Stimulated activated CD4-positive, alpha-beta T cell treated with anti-CD3 and anti-CD28 coated beads, Interleukin-4, amount 100 ng/mL, for 4 hours (primary cell): Measurements from ENCODE around the gene UTS2R.
"Not testable (repeated sequence)": the region's sequence is repeated elsewhere in the genome, so short reads cannot be mapped to it uniquely, and the experiment has no call there.

Source experiments
- DNase-seq, 2 experiments: peaks; one replicate each; pipeline ENCODE4 v3.0.0-alpha.2; 2020

Gene UTS2R

DNA sequence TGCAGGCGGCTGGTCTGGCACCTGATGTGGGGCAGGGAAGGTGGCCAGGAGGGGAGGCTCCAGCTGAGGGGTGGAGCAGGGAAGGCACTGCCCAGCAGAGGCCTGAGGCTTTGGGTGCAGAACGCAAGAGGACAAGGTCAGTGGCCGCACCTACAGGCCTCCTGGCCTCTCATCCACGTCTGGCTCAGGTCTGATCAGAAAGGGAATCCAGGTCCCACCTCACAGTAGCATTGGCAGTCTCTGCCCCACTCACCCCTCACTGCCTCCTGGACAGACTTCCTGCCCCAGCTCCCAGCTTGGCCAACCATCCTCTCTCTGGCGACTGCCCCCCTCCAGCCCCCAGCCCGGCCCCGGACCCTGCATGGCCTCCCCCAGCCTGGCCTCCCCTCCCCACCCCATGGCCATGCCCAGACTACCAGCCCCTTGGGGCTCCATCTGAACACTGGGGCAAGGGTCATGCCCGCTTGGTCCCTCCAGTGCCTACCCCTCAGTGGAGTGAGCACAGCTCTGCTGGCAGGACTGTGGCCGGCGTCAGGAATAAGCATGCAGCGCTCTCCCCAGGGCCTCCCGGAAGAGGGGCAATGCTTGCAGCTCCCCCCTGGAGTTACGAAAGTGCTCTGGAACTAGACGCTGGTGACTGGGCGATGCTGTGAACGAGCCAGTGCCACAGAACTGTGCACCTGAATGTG is 4.6 kb downstream of the UTS2R start:
- DNase-seq: no peak

GRCh38 chr17:82377294-82377693 is 5.7 kb downstream of the UTS2R start:
- not testable (repeated sequence) for DNase-seq

DNA sequence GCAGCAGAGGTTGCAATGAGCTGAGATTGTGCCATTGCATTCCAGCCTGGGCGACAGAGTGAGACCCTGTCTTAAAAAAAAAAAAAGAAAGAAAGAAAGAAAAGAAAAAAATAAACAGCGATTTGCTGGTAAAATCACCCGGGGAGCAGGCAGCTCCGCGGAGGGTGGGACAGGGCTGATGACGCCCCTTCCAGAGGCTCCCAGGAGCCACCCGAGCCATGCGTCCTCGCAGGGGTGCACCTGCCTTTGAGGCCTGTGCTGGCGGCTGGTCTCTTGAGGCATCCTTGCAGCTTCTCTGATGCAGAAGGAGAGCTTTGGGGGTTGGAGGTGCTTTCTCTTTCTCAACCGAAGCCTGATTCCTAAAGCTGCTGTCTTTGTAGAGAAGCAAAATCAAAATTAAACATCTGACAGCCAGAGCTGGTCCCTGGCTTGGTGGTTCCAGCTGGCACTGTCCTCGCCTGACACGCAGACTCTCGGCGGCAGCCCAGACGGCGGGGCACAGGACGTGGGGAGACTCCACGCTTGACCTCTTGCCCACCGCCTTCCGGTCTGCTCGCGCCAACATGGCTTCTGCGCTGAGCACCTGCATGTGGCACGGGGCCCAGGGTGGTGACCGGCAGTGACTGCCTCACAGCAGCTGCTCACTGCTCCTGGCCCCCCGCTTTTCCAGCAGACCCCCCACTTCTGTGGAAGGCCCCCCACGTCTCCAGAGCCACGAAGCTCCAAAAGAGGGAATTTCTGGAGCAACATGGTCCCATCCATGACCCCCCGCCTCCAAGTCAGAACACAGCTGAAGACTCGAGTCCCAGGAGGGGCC is 6.6 kb downstream of the UTS2R start:
- no peak for DNase-seq

DNA sequence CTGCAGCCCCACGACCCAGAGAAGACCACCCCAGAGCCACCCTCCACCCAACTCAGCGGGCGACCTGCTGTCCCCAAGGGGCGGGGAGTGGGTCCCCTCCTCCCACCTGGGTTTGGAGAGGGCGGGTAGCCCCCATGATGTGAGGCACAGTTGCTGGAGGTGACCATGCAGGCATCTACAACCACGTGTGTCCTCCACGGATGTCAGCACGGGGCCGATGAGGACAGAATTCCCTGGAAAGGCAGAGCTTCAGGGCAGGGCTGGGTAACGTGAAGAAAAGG is 7.1 kb downstream of the UTS2R start:
- no peak for DNase-seq

DNA sequence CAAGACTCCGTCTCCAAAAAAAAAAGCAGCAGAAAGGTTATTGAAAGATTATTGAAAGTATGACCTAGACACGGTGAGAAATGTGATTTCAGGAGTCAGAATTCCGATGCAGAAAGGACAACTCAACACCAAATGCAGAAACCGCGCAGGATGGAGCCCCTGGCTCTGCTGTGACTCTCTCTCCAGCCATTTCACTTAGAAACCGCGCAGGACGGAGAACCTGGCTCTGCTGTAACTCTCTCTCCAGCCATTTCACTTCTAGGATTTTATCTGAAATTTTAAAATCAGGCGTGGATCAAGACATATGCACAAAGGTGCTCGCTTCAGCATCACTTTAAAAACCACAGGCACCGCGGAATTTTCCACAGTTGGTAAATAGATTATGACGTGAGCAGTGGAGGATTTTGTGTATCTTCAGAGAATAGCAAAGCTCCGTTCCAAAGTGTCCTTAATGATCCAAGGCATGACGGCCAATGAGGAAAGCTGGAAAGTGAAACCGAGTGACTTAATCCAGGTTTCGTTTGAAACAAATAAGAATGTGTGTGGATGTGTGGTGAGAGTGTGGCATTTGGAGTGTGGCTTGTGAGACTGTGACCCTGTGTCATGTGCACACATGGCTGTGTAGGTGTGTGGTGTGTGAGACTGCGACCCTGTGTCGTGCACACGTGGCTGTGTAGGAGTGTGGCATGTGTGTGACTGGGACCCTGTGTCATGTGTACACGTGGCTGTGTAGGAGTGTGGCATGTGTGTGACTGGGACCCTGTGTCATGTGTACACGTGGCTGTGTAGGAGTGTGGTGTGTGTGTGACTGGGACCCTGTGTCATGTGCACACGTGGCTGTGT is 9.5 kb downstream of the UTS2R start:
- DNase-seq: no peak

DNA sequence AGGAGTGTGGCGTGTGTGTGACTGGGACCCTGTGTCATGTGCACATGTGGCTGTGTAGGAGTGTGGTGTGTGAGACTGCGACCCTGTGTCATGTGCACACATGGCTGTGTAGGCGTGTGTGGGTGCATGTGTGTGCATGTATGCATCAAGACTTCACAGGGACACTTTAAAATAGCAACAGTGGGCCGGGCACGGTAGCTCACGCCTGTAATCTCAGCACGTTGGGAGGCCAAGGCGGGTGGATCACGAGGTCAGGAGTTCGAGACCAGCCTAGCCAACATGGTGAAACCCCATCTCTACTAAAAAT is 10.1 kb downstream of the UTS2R start:
- not testable (repeated sequence) for DNase-seq

DNA sequence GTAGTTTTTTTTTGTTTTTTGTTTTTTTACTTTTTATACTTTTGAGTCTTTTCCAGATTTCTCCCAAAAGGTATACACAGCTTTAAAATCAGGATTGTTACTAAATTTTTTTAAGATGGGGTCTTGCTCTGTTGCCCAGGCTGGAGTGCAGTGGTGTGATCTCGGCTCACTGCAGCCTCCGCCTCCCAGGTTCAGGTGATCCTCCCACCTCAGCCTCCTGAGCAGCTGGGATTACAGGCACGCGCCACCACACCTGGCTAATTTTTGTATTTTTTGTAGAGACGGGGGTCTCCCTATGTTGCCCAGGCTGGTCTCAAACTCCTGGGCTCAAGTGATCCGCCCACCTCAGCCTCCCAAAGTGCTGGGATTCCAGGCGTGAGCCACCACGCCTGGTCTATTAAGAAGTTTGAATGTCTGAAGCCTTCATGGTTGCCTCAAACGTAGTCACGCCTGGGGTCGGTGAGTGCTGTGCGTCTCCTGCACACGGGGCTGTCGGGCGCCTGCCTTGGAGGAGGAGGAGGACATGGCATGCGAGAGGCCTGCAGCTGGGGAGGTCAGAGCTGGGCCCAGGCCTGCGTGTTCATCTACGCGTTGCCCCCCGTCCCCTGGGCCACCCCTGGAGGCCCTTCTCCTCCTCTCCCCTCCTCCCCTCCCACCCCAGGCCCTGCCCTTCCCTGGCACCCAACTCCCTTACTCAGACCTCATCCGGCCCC is 10.8 kb downstream of the UTS2R start:
- DNase-seq: not testable (repeated sequence)

DNA sequence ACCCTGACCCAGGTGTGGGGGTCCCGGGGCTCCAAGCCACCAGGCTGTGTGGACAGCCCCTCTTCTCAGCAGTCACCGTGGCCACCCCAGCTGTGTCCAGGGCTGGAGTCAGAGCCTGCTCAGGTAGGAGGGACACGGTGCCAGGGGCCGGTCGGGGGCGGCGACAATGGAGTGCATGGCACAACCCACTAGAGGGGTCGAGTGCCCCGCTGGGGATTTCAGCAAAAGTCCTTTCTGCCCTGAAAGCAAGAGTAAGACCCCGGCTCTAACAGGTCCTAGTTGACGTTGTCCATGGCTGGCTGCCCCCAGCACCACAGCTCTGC is 11.3 kb downstream of the UTS2R start:
- no peak for DNase-seq

- no peak for DNase-seq
Observed at GRCh38 chr17:82383411-82383810, 11.8 kb downstream of the UTS2R start.

GRCh38 chr17:82384051-82384729 is 12.6 kb downstream of the UTS2R start:
- no peak for DNase-seq

DNA sequence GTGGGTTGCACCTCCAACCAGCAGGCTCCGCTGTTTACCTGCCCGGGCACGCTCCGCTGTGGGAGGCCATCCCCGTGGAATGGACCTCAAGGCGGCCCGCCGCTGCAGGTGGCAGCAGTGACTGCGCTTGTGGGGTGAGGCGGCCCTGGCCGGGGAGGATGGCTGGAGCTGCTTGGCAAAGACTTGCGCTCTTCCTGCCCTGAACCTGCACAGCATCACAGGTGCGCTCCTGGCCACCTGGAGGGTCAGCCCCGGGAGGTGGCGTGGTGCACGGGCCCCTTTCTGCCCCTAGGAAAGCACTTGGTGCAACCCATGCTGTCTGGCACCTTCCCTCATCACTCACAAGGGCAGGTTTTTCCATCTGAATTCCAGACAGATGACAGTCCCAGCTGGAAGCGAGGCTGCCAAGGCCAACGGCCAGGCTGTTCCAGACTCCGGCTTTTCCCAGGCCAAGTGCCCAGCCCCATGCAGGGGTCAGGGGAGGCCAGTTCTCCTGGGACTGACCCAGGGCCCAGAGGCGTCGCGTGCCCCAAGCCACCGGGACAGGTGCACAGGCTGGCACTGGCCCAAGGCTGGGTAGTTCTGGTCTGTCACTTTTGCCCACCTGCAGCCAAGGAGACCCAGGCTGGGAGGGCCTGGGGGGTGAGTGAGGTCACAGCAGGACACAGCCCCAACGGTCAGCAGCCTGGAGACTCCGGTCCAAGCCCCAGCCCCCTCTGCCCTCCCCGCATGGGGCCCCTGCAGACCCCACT is 13.3 kb downstream of the UTS2R start:
- no peak for DNase-seq

- DNase-seq: no peak
Observed at GRCh38 chr17:82385559-82386254, 14.1 kb downstream of the UTS2R start.

- DNase-seq: no peak
Observed at GRCh38 chr17:82386255-82386831, 14.8 kb downstream of the UTS2R start.

DNA sequence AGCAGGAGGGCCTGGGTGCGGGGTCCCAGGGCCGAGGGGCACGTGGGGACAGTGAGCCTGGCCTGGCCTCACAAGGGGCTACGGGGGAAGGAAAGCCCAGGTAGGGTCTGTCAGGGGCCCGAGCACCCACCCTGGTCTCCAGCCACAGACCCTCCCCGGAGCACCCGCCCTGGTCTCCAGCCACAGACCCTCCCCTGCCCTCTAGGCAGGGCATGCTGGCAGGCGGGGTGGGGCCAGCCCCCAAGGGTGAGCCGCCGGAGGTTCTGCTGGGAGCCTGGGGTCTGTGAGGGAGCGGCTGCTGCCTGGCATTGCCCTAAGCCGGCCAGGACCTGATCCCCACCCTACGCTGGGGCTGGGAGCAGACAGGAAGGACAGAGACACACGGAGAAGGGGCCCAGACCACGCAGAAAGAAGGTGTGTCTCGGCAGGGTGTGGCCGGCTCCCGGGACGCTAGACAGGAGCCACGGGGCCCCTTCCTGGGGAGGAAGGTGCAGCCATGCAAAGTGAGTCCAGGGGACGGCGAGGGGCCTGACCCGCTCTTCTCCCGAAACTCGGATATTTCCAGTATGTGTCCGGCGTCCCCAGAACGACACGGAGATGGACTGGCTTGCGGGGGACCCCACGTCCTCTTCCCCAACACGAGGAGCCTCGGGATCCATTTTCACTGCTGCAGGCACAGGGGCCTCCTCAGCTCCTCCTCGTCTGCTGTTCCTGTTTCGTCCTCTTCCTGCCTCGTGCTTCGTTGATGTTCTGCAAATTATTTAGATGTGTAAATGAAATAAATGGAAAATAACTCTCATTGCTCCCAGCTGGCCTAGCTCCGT is 15.5 kb downstream of the UTS2R start:
- no peak for DNase-seq

GRCh38 chr17:82387705-82388106 is 16.1 kb downstream of the UTS2R start:
- no peak for DNase-seq

- no peak for DNase-seq
Observed at GRCh38 chr17:82388223-82388921, 16.8 kb downstream of the UTS2R start.

- no peak for DNase-seq
Observed at GRCh38 chr17:82388922-82389283, 17.3 kb downstream of the UTS2R start.

GRCh38 chr17:82389379-82389778 is 17.8 kb downstream of the UTS2R start:
- DNase-seq: no peak

DNA sequence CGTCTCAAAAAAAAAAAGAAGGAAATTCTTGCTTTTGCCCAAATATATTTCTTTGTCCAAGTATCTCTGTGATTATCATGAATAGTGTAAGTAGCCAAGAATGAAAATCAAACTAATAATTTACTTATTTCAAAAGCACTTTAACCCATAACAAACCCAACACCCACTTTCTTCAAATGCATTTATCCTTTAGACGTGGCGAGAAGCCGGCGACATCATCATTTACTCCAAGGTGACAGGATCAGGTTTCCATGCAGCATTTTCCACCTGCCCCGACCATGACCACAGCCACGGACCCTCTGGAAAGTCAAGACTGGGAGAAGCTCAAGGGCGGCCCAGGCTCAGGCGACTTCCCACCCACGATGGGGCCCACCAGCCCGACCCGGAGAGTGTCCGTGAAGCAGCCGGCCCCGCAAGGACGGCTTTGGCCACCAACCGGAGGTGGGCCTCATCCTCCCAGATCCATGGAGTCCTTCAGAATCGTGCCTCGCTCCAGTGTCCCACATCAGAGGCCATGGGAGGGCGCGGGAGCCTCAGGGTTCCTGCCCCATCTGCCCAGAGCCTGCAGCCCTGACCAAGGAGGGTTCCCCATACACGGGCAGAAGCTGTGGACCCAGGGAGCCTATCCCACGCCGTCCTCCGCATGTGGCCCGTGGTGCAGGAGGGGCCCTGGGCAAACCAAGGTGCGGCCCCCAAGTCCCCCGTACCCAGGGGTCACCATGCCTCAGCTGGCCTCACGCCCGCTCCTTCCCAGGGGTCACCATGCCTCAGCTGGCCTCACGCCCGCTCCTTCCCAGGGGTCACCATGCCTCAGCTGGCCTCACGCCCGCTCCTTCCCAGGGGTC is 18.7 kb downstream of the UTS2R start:
- no peak for DNase-seq
